GM18519 (cell line): ENCODE measurements around the gene PRODH.
"Not testable (repeated sequence)": the region's sequence is repeated elsewhere in the genome, so short reads cannot be mapped to it uniquely, and the experiment has no call there.

Experiments
- ATAC-seq: cut with Tn5 transposase; IDR thresholded peaks from one replicate; pipeline ENCODE4 v1.9.1; 2021; ENCODE audit warnings: mild to moderate bottlenecking, moderate library complexity; ENCODE audit not compliant: unreplicated experiment, low FRiP score

Gene PRODH, protein sequence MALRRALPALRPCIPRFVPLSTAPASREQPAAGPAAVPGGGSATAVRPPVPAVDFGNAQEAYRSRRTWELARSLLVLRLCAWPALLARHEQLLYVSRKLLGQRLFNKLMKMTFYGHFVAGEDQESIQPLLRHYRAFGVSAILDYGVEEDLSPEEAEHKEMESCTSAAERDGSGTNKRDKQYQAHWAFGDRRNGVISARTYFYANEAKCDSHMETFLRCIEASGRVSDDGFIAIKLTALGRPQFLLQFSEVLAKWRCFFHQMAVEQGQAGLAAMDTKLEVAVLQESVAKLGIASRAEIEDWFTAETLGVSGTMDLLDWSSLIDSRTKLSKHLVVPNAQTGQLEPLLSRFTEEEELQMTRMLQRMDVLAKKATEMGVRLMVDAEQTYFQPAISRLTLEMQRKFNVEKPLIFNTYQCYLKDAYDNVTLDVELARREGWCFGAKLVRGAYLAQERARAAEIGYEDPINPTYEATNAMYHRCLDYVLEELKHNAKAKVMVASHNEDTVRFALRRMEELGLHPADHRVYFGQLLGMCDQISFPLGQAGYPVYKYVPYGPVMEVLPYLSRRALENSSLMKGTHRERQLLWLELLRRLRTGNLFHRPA

GRCh38 chr22:18935889-18936529, at the start of gene PRODH:
Gene PRODH, minus strand, starts transcription at chr22:18936293. Its CDS starts 6 bp downstream, at chr22:18936287.
- no peak for ATAC-seq

DNA sequence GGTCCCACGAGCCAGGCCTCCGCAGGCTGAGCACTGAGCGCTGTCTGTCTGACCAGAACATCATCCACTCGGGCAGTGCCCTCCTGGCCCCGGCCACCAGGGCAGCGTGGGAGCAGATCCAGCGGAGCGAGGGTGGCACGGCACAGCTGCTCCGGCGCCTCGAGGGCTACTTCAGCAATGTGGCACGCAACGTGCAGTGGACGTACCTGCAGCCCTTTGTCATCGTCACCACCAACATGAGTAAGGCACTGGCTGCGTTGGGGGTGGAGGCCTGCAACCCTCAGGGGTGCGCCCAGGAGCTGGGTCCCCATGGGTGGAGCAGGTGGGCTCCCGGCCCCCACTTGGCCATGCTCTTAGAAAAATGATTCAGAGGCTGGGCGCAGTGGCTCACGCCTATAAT, 49.7 kb upstream of the PRODH start:
- no peak for ATAC-seq

DNA sequence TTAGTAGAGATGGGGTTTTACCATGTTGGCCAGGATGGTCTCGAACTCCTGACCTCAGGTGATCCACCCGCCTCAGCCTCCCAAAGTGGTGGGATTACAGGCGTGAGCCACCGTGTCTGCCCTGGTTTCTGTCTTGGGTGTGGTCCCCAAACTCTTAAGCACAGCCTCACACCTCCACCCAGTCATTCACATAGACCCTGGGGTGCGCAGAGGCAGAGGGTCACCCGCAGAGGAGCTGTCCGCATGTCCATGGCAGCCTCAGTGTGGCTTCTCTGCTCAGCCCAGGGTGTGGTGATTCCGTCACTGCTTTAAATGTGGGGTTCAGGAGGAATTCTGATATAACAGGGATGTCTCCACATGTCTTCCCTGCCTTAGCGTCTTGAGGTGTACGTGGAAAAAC, 48.5 kb upstream of the PRODH start:
- ATAC-seq, result no peak

DNA sequence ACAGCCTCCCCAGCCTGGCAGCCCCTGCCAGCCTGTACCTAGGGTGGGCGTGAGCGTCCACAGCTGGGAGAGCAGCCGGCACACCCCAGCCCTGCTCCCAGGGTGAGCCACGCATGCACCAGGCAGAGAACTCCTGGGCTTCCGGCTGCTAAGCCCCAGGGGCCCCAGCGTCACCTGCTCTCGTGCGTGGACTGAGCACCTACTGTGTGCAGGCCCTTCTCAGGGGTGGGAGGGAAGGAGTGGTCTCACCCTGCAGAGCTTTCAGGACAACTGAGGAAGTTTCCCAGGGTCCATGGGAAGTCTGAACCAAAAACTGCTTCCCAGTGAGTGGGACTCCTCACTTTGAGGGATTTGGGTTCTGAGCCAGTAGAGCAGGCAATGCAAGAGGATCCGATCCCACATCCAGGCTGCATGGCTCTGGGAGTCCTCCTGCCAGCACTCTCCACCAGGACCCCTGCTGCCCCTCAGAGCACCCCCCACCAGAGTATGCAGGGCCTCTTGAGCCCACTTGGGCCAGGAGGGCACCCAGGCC, 47.1 kb upstream of the PRODH start:
- no peak for ATAC-seq

DNA sequence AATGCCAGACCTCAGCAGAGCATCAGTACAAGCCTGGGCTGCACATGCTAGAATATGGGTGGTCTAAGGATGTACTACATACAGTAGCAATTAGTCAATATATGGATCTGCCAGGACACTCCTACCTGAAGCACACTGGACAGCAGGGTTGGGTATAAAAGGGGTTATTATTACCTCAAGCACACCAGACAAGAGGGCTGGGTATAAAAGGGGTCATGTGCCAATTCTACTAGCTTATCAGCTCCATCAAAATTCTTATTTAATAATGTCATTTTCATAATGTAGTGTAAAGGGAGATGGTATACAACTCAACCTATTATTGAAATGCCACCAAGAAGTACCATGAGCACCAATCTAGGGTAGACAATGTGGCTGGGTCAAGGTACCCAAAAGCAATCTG, 44.7 kb upstream of the PRODH start:
- no peak for ATAC-seq

DNA sequence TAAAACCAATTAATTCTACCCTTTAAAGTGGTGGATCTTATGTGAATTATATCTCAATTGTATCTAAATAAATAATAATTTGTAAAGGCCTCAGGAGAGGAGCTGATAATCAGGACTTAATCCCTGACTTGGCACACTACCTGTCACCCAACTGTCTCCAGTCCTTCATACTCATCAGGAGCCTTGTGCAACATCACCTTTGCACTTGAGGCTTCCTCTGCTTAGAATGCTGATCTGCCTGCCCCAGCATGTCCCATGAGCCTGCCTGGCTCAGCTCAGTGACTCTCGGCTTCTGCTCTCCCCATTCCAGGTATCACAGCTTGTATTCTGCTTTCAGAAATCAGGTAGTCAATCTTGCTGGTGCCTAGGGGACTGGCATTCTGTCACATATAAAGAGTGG, 43.9 kb upstream of the PRODH start:
- ATAC-seq, result no peak

DNA sequence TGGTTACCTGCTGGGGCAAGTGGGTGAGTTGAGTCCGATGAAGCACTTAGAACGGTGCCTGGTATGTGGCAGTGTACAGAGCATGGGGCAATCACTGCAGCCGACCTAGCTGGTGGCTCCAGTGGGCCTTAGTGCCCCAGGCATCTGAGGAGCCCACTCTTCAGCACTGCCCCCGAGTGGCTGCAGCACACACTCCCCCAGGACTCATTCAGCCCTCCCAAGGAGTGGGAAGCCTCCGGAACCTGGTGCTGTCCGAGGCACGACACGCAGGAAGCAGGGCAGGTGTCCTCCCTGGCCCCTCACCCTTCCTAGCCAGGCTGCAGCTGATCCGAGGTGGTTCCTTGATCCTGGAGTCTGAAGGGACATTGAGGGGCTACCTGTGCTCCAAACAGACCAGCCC, 42.4 kb upstream of the PRODH start:
- no peak for ATAC-seq

GRCh38 chr22:18977824-18978425, 41.8 kb upstream of the PRODH start:
- no peak for ATAC-seq

GRCh38 chr22:18976197-18976751, 40.2 kb upstream of the PRODH start:
- no peak for ATAC-seq

DNA sequence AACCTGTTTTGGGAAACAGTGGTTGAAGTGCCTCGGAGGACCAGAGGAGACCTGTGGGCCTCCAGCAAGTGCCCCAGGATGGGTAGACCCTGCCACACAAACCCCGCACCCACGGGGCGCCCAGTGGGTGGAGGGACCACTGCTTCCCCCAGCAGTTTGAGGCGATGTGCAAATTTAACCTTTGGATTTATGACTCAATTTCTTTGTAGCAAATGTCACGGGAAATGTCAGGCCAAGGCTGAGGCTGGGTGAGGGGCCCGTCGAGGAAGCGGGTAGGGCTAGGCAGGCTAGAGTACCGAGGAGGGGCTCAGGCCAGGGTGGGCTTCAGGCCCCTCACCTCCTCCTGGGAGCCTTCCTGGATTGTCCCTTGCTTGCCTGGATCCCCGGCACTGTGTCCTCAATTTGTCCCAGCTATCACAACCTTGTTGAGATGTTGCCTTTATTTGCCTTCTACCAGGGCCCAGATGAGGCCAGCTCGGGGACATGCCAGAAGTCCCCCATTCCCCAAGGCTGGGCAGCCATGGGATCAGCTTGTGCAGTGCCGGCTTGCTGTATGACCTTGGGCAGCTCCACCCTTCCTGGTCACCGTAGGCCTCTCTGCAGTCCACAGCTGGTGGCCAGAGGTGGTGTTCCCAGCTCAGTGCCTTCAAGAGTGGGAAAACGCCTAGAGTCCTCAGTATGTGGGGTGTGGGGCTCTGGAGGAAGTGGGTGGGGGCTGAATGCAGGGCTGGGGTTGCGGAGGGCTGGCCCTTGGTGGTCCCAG, 39.5 kb upstream of the PRODH start:
- no peak for ATAC-seq

DNA sequence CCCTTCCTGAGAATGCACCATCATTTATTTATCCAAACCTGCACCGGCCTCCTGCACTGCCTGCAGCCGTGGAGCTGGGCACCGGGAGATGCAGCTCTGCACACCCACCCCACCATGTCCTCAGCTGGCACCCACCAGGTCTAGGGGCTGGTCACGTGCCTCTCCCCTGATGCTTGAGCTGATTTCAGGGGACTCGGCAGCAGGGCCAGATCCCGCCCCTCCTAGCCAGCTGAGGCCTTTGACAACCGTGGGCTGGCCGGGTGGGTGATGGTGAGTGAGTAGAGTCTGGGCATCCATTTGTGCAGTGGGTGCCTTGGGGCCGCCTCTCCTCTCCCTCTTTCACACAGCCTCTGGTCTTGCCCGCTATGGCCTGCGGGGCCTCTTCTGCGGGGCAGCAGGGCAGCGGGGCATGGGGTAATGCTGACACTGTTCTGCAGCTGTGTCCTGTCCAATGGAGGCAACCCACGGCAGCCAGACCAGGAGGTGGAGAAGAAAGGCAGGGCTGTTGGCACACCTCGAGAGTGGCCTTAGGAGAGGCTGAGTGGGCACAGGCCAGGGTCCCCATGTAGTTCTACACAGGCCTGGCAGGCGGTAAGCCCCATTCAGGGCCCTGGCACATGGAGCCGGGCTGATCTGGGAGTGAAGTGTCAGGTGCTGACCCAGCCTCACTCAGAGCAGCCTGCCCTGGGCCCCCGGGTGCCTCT, 38.5 kb upstream of the PRODH start:
- no peak for ATAC-seq

DNA sequence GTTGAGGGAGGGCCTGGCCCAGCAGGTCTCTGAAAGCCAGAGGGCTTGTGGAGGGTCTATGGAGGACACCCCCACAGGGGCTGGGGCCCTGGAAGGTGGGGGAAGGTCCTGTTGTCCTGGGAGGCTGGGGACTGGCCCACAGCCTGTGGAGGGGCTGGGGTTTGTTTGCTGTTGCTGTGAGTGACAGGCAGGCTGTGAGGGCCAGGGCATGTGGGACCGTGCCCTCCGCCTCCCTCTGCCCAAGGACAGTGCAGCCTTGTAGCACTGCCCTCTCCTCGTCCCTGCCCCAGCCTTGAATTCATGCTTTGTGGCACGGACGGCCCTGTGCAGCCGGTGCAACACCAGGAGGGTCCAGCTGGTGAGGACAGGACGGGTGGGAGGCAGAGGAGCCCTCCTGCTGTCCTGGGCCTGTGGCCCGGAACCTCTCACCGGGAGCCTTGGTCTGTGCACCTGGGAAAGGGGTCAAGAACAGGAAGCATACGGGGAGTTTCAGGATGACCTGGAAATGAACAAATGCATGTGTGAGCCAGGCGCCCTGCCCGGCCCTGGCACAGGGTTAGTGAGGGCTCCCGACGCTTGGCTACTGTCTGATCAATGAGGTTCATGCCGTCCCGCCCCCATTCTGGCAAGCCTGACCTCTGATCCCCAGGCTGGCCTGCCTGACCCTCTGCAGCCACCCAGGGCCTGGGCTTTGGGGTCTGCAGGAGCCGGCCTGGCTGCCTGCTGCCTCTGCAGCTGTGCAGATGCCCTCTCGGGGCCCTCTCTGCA, 37.4 kb upstream of the PRODH start:
- no peak for ATAC-seq

DNA sequence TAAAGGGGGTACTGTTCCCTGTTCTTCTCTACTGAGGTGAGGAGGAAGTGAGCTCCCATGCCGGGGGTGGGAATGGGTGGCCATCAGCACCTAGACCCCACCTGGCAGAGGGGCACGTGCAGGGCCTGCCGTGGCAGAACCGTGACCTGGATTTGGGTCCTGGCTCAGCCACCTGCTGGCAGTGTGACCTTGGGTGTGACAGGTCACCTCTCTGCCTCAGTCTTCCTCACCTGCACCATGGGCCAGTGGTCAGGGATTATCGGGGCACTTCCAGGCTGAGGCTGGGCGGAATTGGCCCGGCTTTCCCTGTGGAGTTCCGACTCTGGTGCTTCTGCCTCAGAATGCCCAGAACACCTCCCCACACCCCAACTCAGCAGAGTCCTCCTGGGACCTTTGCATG, 36.5 kb upstream of the PRODH start:
- not testable (repeated sequence) for ATAC-seq

DNA sequence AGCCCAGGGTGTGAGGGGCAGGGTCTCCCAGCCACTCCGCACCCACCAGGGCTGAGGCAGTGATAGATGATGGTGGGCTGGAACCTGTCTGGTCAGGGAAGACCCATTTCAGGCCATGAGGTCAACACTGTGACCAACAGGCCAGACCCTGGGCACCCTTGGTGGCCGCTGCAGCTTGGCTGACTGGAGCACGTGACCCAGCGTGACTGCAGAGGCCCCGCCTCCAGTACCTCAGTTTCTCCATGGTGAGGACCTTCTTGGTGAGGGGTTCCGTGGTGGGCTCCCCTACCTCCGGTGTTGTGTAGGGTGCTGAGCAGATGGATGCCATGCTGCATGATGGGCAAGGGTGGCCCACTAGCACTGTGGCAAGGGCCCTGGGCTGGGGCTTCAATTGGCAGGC, 35.9 kb upstream of the PRODH start:
- not testable (repeated sequence) for ATAC-seq

- ATAC-seq, result no peak
These were observed 35.2 kb upstream of the PRODH start for GRCh38 chr22:18971321-18971751.

GRCh38 chr22:18970948-18971315, 34.8 kb upstream of the PRODH start:
- ATAC-seq, result no peak

DNA sequence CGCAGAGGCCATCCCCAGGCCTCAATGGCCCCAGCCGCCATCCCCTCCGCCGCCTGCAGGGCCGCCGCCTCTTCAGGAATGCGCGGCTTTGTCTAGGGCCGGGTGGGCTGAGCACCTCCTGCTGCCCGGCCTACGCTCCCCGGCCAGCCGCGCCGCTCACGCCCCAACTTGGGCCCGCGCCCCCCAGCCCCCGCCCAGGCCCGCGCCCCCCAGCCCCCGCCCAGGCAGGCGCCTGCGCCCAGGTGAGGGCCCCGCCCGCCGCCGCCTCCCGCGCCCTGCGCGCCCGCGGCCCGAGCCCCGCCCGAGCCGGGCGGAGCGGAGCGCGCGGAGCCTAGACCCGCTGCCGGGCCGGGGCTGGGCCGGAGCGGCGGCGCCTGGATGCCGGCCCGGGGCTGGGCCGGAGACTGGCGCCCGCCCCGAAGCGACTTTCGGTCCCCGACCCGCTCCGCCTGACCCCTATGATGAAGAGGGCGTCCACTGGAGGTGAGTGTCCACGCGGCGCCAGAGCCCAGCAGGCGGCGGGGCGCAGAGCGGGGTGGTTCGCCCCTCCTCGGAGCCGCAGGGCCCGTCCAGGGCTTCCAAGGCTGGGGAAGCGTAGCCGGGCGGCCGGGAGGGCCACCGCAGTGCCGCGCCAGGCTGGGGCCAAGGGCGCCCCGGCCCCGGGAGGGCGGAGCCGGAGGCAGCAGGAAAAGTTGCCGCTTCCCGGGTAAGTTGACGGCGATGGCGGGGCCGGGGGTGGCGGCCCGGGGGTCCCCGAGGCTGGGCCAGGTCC, 34.3 kb upstream of the PRODH start:
- ATAC-seq, result no peak
